Fibroblast of the aortic adventitia (primary cell): Measurements from ENCODE around the gene BTBD6. TPM values are rescaled to one million over a fixed set of nuclear protein-coding genes. Genes with fewer than 3 reads are reported as not detected.

Experiments
- DNase-seq: peaks from one replicate; pipeline ENCODE4 v3.0.0-alpha.2; 2010; ENCODE audit warnings: low read depth
- H3K4me3 ChIP-seq: 2 replicates; pipeline ENCODE4 v1.5.1; 2011; ENCODE audit warnings: low read depth, mild to moderate bottlenecking, control low read depth, low read length, moderate library complexity
- CTCF ChIP-seq: IDR thresholded peaks from 2 replicates; pipeline ENCODE4 v1.5.1; 2011; ENCODE audit warnings: mild to moderate bottlenecking, low read length, control low read depth, inconsistent platforms; ENCODE audit not compliant: insufficient read depth
- total RNA-seq: library from RNA; depleted of rRNA; stranded (reverse); fragments of >200 nt; gene quantifications from 2 replicates; pipeline ENCODE4 v1.2.3, GENCODE V29; 2012; ENCODE audit warnings: low replicate concordance

BTBD6 gene
- total RNA-seq, 1 donor, result 51.0 TPM

- no peak overlapping the region for H3K4me3 ChIP-seq
- DNase-seq, result no peak
- no peak for TF ChIP-seq CTCF
These were observed 26.6 kb upstream of the BTBD6 start for GRCh38 chr14:105221598-105222178.

GRCh38 chr14:105223260-105223659, 25.1 kb upstream of the BTBD6 start:
- H3K4me3 ChIP-seq, result no peak overlapping the region
- no peak for TF ChIP-seq CTCF
- DNase-seq, result no peak

GRCh38 chr14:105223770-105224544, 24.4 kb upstream of the BTBD6 start:
- no peak overlapping the region for H3K4me3 ChIP-seq
- no peak for DNase-seq
- no peak for TF ChIP-seq CTCF

- no peak overlapping the region for H3K4me3 ChIP-seq
- DNase-seq, result no peak
- TF ChIP-seq CTCF, result no peak
These were observed 23.3 kb upstream of the BTBD6 start for GRCh38 chr14:105224845-105225570.

- no peak for TF ChIP-seq CTCF
- H3K4me3 ChIP-seq, result no peak overlapping the region
- no peak for DNase-seq
These were observed 22.1 kb upstream of the BTBD6 start for GRCh38 chr14:105226198-105226597.

GRCh38 chr14:105227346-105227745, 21.0 kb upstream of the BTBD6 start:
- no peak for TF ChIP-seq CTCF
- no peak overlapping the region for H3K4me3 ChIP-seq
- no peak for DNase-seq
